ENCODE measurements around the gene NFYA.

NFYA gene

DNA sequence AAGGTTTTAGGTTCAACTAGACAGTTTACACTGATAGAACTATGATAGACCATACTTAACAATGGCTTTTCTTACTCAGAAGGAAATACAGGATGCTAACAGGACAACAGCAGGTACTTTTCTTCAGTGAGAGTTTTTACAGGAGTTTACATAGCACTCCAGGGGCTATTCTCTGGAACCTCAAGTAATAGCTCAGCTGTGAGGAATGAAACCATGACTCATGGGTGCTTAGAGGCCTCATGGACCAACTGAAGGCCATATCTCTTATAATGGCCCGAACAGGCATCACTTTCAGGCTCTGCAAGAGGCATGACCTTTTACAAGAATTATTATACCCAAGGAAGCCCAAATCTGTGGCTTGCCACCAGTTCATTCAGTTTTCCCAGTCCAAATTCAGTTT lies 49.6 kb downstream of the NFYA start:
- DNase-seq: no peak

DNA sequence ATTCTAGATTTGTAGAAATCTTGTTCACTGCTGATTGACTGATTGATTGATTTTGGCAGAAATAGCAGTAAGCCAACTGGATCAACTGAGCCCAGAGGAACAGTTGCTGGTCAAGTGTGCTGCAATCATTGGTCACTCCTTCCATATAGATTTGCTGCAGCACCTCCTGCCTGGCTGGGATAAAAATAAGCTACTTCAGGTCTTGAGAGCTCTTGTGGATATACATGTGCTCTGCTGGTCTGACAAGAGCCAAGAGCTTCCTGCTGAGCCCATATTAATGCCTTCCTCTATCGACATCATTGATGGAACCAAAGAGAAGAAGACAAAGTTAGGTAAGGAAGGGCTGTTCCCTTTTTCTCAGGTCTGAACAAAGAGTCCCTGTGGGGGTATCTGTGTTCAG lies 50.1 kb downstream of the NFYA start:
- DNase-seq: no peak

DNA sequence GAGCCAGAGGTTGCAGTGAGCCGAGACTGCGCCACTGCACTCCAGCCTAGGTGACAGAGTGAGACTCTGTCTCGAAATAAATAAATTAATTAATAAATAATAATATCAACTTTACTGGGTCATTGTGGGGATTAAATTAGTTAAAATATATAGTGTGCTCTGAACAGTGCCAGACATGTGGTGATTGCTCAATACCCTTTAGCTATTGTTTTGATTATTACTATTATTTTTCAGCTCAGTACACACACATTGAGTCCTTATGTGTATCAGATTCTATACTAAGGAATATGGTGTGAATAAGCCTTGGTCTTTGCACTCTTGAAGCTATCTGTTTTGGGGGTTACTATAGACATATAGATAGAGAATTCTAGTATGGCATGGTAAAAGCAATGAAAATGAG lies 52.5 kb downstream of the NFYA start:
- DNase-seq: no peak

GRCh38 chr6:41132254-41132653 lies 59.5 kb downstream of the NFYA start:
- DNase-seq: no peak

DNA sequence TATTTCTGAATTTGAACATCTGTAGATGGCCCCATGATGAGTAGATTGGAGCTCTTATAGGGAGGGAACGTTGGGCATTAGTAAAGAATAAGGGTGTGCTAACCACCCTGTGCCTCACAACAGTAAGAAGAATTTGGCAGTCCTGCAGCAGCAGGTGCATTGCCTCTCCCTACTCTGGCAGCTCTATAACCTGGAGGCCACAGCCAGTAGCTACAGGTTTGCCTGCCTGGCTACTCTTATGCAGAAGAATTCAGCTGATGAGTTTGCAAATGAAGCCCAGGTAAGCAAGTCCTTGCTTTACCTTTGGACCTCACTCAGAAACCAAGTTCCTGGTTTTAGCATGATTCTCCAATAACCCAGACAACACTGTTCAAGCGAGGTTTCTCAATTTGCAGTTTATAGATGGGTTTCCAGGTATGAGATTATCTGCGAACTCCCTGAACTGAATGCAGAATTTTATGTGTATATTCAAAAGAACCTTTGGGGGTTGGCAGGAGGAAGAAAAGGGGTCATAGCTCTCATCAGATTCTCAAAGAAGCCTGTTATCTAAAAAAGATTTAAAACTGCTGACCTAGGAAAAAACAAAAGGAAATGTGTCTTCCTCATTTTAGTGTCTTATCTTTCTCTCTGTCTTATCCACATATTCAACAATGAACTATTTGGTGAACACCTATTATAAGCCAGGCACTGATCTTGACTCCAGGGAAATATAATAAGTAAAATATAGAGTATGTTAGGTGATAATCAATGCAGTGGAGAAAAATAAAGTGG lies 62.5 kb downstream of the NFYA start:
- DNase-seq: no peak

- no peak for DNase-seq
Observed at GRCh38 chr6:41136911-41137310, 64.1 kb downstream of the NFYA start.

DNA sequence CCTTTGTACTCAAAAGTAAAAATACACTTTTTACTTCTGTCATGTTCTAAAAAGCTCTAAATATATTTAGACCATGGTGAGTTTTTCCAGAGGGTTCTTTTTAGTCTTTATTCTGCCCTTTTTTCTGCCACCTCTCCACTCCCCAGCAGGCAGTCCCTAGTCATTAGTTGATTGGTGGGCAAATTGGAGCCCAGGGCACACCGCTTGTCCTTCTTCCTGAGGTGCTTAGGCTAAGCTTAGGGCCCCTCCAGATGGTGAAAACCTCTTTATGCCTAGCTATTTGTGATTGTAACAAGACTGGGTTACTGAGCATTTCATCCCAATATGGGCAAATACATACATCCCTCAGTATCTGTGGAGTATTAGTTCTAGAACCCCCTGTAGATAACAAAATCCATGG lies 75.1 kb downstream of the NFYA start:
- no peak for DNase-seq

Data from hippocampal formation (tissue), 2 donors.